Tibial artery (tissue), 4 donors: ENCODE measurements around the gene GFI1B.
"Not testable (repeated sequence)": the region's sequence is repeated elsewhere in the genome, so short reads cannot be mapped to it uniquely, and the experiment has no call there.

Experiments
- DNase-seq, 2 donors: peaks; one replicate each; pipeline ENCODE4 v3.0.0-alpha.2; 2019
- H3K27ac ChIP-seq, 2 donors: fragments of 200-600 bp; sonication (generic) in 1 of 2; 1 replicate in 1 of 2; 2 replicates in 1 of 2; pipeline ENCODE4 v1.5.1; 2018 to 2019; ENCODE audit warnings: mild to moderate bottlenecking in 1 of 2
- H3K27me3 ChIP-seq, 2 donors: fragments of 200-600 bp; sonication (generic) in 1 of 2; one replicate each; pipeline versions ENCODE4 v1.5.1 to v1.6.0; 2016 to 2019
- H3K36me3 ChIP-seq, 3 donors: fragments of 200-600 bp; sonication (generic) in 2 of 3; one replicate each; pipeline ENCODE4 v1.5.1; 2016 to 2019; ENCODE audit warnings: mild to moderate bottlenecking in 2 of 3
- H3K4me1 ChIP-seq, 4 donors: fragments of 200-600 bp; sonication (generic) in 2 of 4; 1 replicate in 3 of 4; 2 replicates in 1 of 4; pipeline ENCODE4 v1.5.1; 2016 to 2019
- H3K4me3 ChIP-seq, 2 donors: fragments of 200-600 bp; sonication (generic) in 1 of 2; 1 replicate in 1 of 2; 2 replicates in 1 of 2; pipeline ENCODE4 v1.5.1; 2018 to 2019; ENCODE audit warnings: mild to moderate bottlenecking in 2 of 2
- H3K9me3 ChIP-seq, 3 donors: fragments of 200-600 bp; sonication (generic) in 1 of 3; one replicate each; pipeline ENCODE4 v1.5.1; 2016 to 2019
- CTCF ChIP-seq, 2 experiments: fragments of 200-600 bp in 1 of 2; fragments of 450-650 bp in 1 of 2; IDR thresholded peaks; one replicate each; pipeline ENCODE4 v1.5.1; 2017 to 2019; ENCODE audit warnings: antibody characterized with exemption in 2 of 2, mild to moderate bottlenecking in 1 of 2, moderate library complexity in 1 of 2
- intact Hi-C: fragments of 100-400 bp; cut with DNase I; formaldehyde crosslinking; loops from one replicate; pipeline ENCODE4 v1.15.0; 2023; ENCODE audit warnings: low total_unique reads

GFI1B gene

GRCh38 chr9:132955123-132955522 lies 23.4 kb upstream of the GFI1B start:
- Histone ChIP-seq H3K27me3 (peaks cover 0 to 8% of the 10 kb centered on the region in 2 donors), H3K9me3 (peaks cover 0 to 12% (median 5%) of the 10 kb centered on the region in 3 donors), H3K27ac (no peak overlapping the region), H3K4me1 (no peaks in the 10 kb centered on the region), H3K36me3 (no peaks in the 10 kb centered on the region), H3K4me3 (no peak overlapping the region)
- no peak for DNase-seq
- TF ChIP-seq CTCF (IDR thresholded peaks at IDR 0.05): no peak
- intact Hi-C loops: no loop called here

GRCh38 chr9:132955768-132956167 lies 22.7 kb upstream of the GFI1B start:
- H3K36me3 ChIP-seq: no peaks in the 10 kb centered on the region
- no peak overlapping the region for H3K27ac ChIP-seq
- intact Hi-C loops: no loop called here
- peaks cover 0 to 12% (median 5%) of the 10 kb centered on the region in 3 donors for H3K9me3 ChIP-seq
- no peak for TF ChIP-seq CTCF (IDR thresholded peaks at IDR 0.05)
- DNase-seq: no peak
- H3K4me1 ChIP-seq: no peaks in the 10 kb centered on the region
- H3K4me3 ChIP-seq: no peak overlapping the region
- peaks cover 0 to 8% of the 10 kb centered on the region in 2 donors for H3K27me3 ChIP-seq

GRCh38 chr9:132957805-132958204 lies 20.7 kb upstream of the GFI1B start:
- no peak for DNase-seq
- Histone ChIP-seq H3K4me3 (no peak overlapping the region), H3K9me3 (peaks cover 0 to 12% (median 5%) of the 10 kb centered on the region in 3 donors), H3K27me3 (peaks cover 0 to 12% of the 10 kb centered on the region in 2 donors), H3K36me3 (no peaks in the 10 kb centered on the region), H3K4me1 (no peaks in the 10 kb centered on the region), H3K27ac (no peak overlapping the region)
- intact Hi-C loops: no loop called here
- no peak for TF ChIP-seq CTCF (IDR thresholded peaks at IDR 0.05)

- H3K27me3 ChIP-seq: peaks cover 0 to 20% of the 10 kb centered on the region in 2 donors
- intact Hi-C loops: no loop called here
- no peak overlapping the region for H3K27ac ChIP-seq
- no peaks in the 10 kb centered on the region for H3K9me3 ChIP-seq
- no peak for DNase-seq
- no peak overlapping the region for H3K4me3 ChIP-seq
- H3K4me1 ChIP-seq: no peaks in the 10 kb centered on the region
- H3K36me3 ChIP-seq: no peaks in the 10 kb centered on the region
- TF ChIP-seq CTCF (IDR thresholded peaks at IDR 0.05): no peak
These were observed 17.5 kb upstream of the GFI1B start for GRCh38 chr9:132961002-132961401.

GRCh38 chr9:132965478-132965877 lies 13.0 kb upstream of the GFI1B start:
- DNase-seq: no peak
- Histone ChIP-seq H3K27me3 (peaks cover 0 to 34% of the 10 kb centered on the region in 2 donors), H3K27ac (no peak overlapping the region), H3K9me3 (no peaks in the 10 kb centered on the region), H3K4me1 (no peaks in the 10 kb centered on the region), H3K36me3 (no peaks in the 10 kb centered on the region), H3K4me3 (no peak overlapping the region)
- TF ChIP-seq CTCF (IDR thresholded peaks at IDR 0.05): no peak
- intact Hi-C loops: no loop called here

GRCh38 chr9:132967908-132968307 lies 10.6 kb upstream of the GFI1B start:
- intact Hi-C loops, DNase-seq, H3K36me3 ChIP-seq, H3K9me3 ChIP-seq, H3K27ac ChIP-seq, H3K4me1 ChIP-seq, H3K4me3 ChIP-seq: not testable (repeated sequence)
- peaks cover 0 to 54% of the 10 kb centered on the region in 2 donors for H3K27me3 ChIP-seq
